ENCODE results near the gene TFRC. TPM values are rescaled to one million over a fixed set of nuclear protein-coding genes. Genes with fewer than 3 reads are reported as not detected.

TFRC gene
- total and polyA plus RNA-seq, 9 donors: 26.1 to 348 (median 106) TPM

DNA sequence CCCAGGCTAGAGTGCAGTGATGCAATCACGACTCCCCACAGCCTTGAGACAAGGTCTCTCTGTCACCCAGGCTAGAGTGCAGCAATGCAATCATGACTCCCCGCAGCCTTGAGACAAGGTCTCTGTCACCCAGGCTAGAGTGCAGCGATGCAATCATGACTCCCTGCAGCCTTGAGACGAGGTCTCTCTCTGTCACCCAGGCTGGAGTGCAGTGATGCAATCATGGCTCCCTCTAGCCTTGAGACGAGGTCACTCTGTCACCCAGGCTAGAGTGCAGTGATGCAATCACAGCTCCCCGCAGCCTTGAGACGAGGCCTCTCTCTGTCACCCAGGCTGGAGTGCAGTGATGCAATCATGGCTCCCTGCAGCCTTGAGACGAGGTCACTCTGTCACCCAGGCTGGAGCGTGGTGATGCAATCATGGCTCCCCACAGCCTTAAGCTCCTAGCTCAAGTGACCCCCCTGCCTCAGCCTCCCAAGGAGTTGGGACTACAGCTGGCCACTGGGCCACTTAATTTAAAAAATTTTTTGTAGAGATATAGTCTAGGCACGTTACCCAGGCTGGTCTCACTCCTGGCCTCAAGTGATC lies 26.1 kb downstream of the TFRC start:
- TF ChIP-seq POLR2A (IDR thresholded peaks at IDR 0.05) (no peak), EP300 (IDR thresholded peaks at IDR 0.05) (no peak)
- TF ChIP-seq, protein P1, sequence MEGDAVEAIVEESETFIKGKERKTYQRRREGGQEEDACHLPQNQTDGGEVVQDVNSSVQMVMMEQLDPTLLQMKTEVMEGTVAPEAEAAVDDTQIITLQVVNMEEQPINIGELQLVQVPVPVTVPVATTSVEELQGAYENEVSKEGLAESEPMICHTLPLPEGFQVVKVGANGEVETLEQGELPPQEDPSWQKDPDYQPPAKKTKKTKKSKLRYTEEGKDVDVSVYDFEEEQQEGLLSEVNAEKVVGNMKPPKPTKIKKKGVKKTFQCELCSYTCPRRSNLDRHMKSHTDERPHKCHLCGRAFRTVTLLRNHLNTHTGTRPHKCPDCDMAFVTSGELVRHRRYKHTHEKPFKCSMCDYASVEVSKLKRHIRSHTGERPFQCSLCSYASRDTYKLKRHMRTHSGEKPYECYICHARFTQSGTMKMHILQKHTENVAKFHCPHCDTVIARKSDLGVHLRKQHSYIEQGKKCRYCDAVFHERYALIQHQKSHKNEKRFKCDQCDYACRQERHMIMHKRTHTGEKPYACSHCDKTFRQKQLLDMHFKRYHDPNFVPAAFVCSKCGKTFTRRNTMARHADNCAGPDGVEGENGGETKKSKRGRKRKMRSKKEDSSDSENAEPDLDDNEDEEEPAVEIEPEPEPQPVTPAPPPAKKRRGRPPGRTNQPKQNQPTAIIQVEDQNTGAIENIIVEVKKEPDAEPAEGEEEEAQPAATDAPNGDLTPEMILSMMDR (IDR thresholded peaks at IDR 0.05): no peak

DNA sequence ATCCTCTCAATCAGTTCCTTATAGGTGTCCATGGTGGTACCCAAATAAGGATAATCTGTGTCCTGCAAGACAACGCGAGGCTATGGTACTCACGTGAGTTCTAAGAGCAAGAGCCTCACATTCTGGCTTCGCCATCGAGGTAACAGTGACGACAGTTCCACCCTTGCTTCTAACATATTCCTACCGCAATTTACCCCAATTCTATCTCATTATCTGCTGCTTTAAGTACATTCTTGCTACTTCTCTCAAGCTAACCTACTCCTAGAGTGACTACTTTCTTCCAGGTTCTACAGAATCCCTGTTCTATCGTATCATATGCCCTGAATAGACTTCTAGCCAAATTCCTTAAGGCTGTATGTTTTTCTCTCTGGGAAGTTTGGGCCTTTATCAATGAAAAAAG lies 26.6 kb downstream of the TFRC start:
- 85 to 93% (median 92%) methylated on average over 8 of the region's 8 CpGs for WGBS, 3 donors
- Histone ChIP-seq H3K4me1 (ENCODE audit: insufficient read depth) (no peaks in the 10 kb centered on the region), H3K4me3 (no peak overlapping the region), H3K27me3 (no peaks in the 10 kb centered on the region), H3K36me3 (peaks cover 2% of the 10 kb centered on the region), H3K9me3 (no peaks in the 10 kb centered on the region), H3K27ac (no peak overlapping the region)
- TF ChIP-seq, protein P1 (IDR thresholded peaks at IDR 0.05): no peak
- TF ChIP-seq EP300 (IDR thresholded peaks at IDR 0.05) (no peak), POLR2A (IDR thresholded peaks at IDR 0.05) (no peak)
- no peak for DNase-seq
- intact Hi-C loops (cut with DNase I): no loop called here

More for the DNA sequence above, 26.1 kb downstream of the TFRC start:
- Histone ChIP-seq H3K4me1 (ENCODE audit: insufficient read depth) (no peaks in the 10 kb centered on the region), H3K27me3 (no peaks in the 10 kb centered on the region), H3K27ac (no peak overlapping the region), H3K4me3 (no peak overlapping the region), H3K9me3 (no peaks in the 10 kb centered on the region), H3K36me3 (peaks cover 2% of the 10 kb centered on the region)
- 85 to 91% (median 88%) methylated on average over 10 of the region's 10 CpGs for WGBS, 3 donors
- intact Hi-C loops (cut with DNase I): no loop called here
- peak in 2 of 5 donors; percentile 21 to 48 for DNase-seq

DNA sequence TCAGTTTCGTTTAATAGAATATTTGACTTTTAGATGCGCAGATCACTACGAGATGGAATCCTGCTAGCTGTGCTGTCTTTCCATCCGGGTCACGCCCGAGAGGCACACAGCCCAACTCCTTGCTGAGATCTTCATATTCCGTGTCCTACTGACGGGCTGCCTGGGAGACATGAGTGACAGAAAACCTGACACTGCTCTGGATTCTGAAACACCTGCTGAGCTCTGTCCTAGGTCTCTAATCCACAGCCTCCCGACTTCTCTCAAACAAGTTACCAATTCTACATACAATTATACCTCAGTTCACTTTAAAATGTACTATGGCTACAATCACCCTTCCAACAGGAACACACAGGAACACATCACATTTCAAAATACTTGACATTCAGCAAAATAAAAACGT lies 27.2 kb downstream of the TFRC start:
- Histone ChIP-seq H3K27ac (no peak overlapping the region), H3K9me3 (no peaks in the 10 kb centered on the region), H3K4me1 (ENCODE audit: insufficient read depth) (no peaks in the 10 kb centered on the region), H3K36me3 (peaks cover 2% of the 10 kb centered on the region), H3K4me3 (no peak overlapping the region), H3K27me3 (no peaks in the 10 kb centered on the region)
- WGBS, 3 donors: 86 to 92% (median 88%) methylated on average over 10 of the region's 10 CpGs
- intact Hi-C loops (cut with DNase I): no loop called here
- no peak for DNase-seq
- TF ChIP-seq POLR2A (IDR thresholded peaks at IDR 0.05) (no peak), EP300 (IDR thresholded peaks at IDR 0.05) (no peak)
- TF ChIP-seq, protein P1 (IDR thresholded peaks at IDR 0.05): no peak

DNA sequence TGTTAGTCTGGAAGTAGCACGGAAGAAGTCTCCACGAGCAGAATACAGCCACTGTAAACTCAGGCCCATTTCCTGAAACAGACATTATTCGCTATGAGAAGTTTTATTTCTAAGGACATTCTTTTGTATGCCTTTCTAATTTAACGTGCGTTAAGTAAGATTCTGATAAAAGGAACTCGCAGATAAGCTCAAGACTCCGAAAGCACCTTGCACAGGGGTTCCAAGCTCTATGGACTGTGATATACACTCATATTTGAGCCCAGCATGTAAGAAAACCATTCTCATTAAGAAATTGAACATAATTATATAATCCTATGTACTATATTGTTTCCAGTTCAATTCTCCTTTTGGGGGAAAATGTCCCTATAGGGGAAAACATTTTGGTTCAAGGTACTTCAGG lies 28.4 kb downstream of the TFRC start:
- H3K27me3 ChIP-seq: no peaks in the 10 kb centered on the region
- DNase-seq: no peak
- H3K36me3 ChIP-seq: peaks cover 2% of the 10 kb centered on the region
- intact Hi-C loops (cut with DNase I): no loop called here
- no peak for TF ChIP-seq EP300 (IDR thresholded peaks at IDR 0.05)
- TF ChIP-seq POLR2A (IDR thresholded peaks at IDR 0.05): no peak
- TF ChIP-seq, protein P1 (IDR thresholded peaks at IDR 0.05): no peak
- H3K4me3 ChIP-seq: no peak overlapping the region
- H3K27ac ChIP-seq: no peak overlapping the region
- H3K4me1 ChIP-seq (ENCODE audit: insufficient read depth): no peaks in the 10 kb centered on the region
- H3K9me3 ChIP-seq: no peaks in the 10 kb centered on the region
- 91 to 92% (median 91%) methylated on average over 7 of the region's 7 CpGs for WGBS, 3 donors

Data from ovary (tissue), 9 donors.